Skeletal muscle tissue (tissue), 4 donors: ENCODE data around the gene PIGK. TPM values are rescaled to one million over a fixed set of nuclear protein-coding genes. Genes with fewer than 3 reads are reported as not detected.

Experiments used
- H3K27ac ChIP-seq: one replicate; pipeline ENCODE4 v1.7.0; 2013; ENCODE audit warnings: mild to moderate bottlenecking, low read depth, low read length, inconsistent platforms
- H3K27me3 ChIP-seq, 3 donors: one replicate each; pipeline ENCODE4 v1.7.0; 2013; ENCODE audit warnings: low read length in 3 of 3; ENCODE audit not compliant: control insufficient read depth in 3 of 3, insufficient read depth in 3 of 3
- H3K36me3 ChIP-seq, 3 donors: one replicate each; pipeline ENCODE4 v1.7.0; 2013; ENCODE audit warnings: low read length in 3 of 3; ENCODE audit not compliant: control insufficient read depth in 3 of 3, insufficient read depth in 3 of 3
- H3K4me1 ChIP-seq, 3 donors: one replicate each; pipeline ENCODE4 v1.7.0; 2013; ENCODE audit warnings: low read length in 3 of 3, mild to moderate bottlenecking in 3 of 3; ENCODE audit not compliant: control insufficient read depth in 3 of 3, insufficient read depth in 3 of 3
- H3K4me3 ChIP-seq, 3 donors: one replicate each; pipeline ENCODE4 v1.7.0; 2013; ENCODE audit warnings: low read length in 3 of 3
- H3K9ac ChIP-seq, 3 donors: one replicate each; pipeline ENCODE4 v1.7.0; 2013; ENCODE audit warnings: low read length in 3 of 3, mild to moderate bottlenecking in 3 of 3, moderate library complexity in 2 of 3, low read depth in 1 of 3
- H3K9me3 ChIP-seq, 3 donors: one replicate each; pipeline ENCODE4 v1.7.0; 2013; ENCODE audit warnings: low read length in 3 of 3; ENCODE audit not compliant: control insufficient read depth in 3 of 3
- total RNA-seq: library from RNA; depleted of rRNA; stranded (reverse); fragments of >200 nt; gene quantifications from one replicate; pipeline ENCODE4 v1.2.3, GENCODE V29; 2014
- donor health status: Osteomylitis.

The PIGK gene
- 17.7 TPM for total RNA-seq

- Histone ChIP-seq H3K9me3 (no peaks in the 10 kb centered on the region), H3K4me1 (peaks cover 0 to 8% (median 4%) of the 10 kb centered on the region in 3 donors), H3K27ac (peak within 1 kb of the TSS; percentile 78), H3K36me3 (peaks cover 0 to 7% (median 0%) of the 10 kb centered on the region in 3 donors), H3K27me3 (no peaks in the 10 kb centered on the region), H3K9ac (peak within 1 kb of the TSS; percentile 86 to 92 (median 88)), H3K4me3 (peak within 1 kb of the TSS; percentile 91 to 96 (median 91))
Observed at GRCh38 chr1:77219166-77219887, at the start of gene PIGK. TSS of gene PIGK (minus strand) at chr1:77219430. CDS start at chr1:77219402, 28 bp downstream.

- no peaks in the 10 kb centered on the region for H3K36me3 ChIP-seq
- no peak overlapping the region for H3K4me3 ChIP-seq
- no peak overlapping the region for H3K9ac ChIP-seq
- H3K27me3 ChIP-seq: no peaks in the 10 kb centered on the region
- no peak overlapping the region for H3K27ac ChIP-seq
- H3K4me1 ChIP-seq: no peaks in the 10 kb centered on the region
- no peaks in the 10 kb centered on the region for H3K9me3 ChIP-seq
Observed at GRCh38 chr1:77267035-77267434, 47.8 kb upstream of the PIGK start.

GRCh38 chr1:77265180-77265579 lies 46.0 kb upstream of the PIGK start:
- no peaks in the 10 kb centered on the region for H3K4me1 ChIP-seq
- no peak overlapping the region for H3K4me3 ChIP-seq

GRCh38 chr1:77263708-77264107 lies 44.5 kb upstream of the PIGK start:
- H3K36me3 ChIP-seq: no peaks in the 10 kb centered on the region
- no peak overlapping the region for H3K4me3 ChIP-seq
- H3K4me1 ChIP-seq: no peaks in the 10 kb centered on the region
- H3K27ac ChIP-seq: no peak overlapping the region
- no peaks in the 10 kb centered on the region for H3K9me3 ChIP-seq
- H3K9ac ChIP-seq: no peak overlapping the region
- no peaks in the 10 kb centered on the region for H3K27me3 ChIP-seq

More at GRCh38 chr1:77265180-77265579, 46.0 kb upstream of the PIGK start:
- H3K27ac ChIP-seq: no peak overlapping the region
- no peak overlapping the region for H3K9ac ChIP-seq
- no peaks in the 10 kb centered on the region for H3K36me3 ChIP-seq
- H3K27me3 ChIP-seq: no peaks in the 10 kb centered on the region
- H3K9me3 ChIP-seq: no peaks in the 10 kb centered on the region

GRCh38 chr1:77253211-77253610 lies 34.0 kb upstream of the PIGK start:
- Histone ChIP-seq H3K36me3 (no peaks in the 10 kb centered on the region), H3K9me3 (peaks cover 0 to 8% (median 3%) of the 10 kb centered on the region in 3 donors), H3K4me3 (no peak overlapping the region), H3K9ac (no peak overlapping the region), H3K4me1 (no peaks in the 10 kb centered on the region), H3K27me3 (no peaks in the 10 kb centered on the region), H3K27ac (no peak overlapping the region)

- Histone ChIP-seq H3K36me3 (no peaks in the 10 kb centered on the region), H3K27ac (no peak overlapping the region), H3K27me3 (no peaks in the 10 kb centered on the region), H3K9ac (no peak overlapping the region), H3K4me3 (no peak overlapping the region), H3K9me3 (peaks cover 0 to 8% (median 3%) of the 10 kb centered on the region in 3 donors), H3K4me1 (no peaks in the 10 kb centered on the region)
Observed at GRCh38 chr1:77250126-77250525, 30.9 kb upstream of the PIGK start.

GRCh38 chr1:77245830-77246229 lies 26.6 kb upstream of the PIGK start:
- no peaks in the 10 kb centered on the region for H3K27me3 ChIP-seq
- H3K9me3 ChIP-seq: no peaks in the 10 kb centered on the region
- no peak overlapping the region for H3K27ac ChIP-seq
- H3K4me1 ChIP-seq: no peaks in the 10 kb centered on the region
- no peak overlapping the region for H3K4me3 ChIP-seq
- no peaks in the 10 kb centered on the region for H3K36me3 ChIP-seq
- H3K9ac ChIP-seq: no peak overlapping the region

- Histone ChIP-seq H3K36me3 (no peaks in the 10 kb centered on the region), H3K4me1 (no peaks in the 10 kb centered on the region), H3K27ac (no peak overlapping the region), H3K9ac (no peak overlapping the region), H3K27me3 (no peaks in the 10 kb centered on the region), H3K4me3 (no peak overlapping the region), H3K9me3 (no peaks in the 10 kb centered on the region)
Observed at GRCh38 chr1:77239311-77239710, 20.1 kb upstream of the PIGK start.

- no peak overlapping the region for H3K4me3 ChIP-seq
- no peak overlapping the region for H3K9ac ChIP-seq
- no peaks in the 10 kb centered on the region for H3K36me3 ChIP-seq
- no peaks in the 10 kb centered on the region for H3K4me1 ChIP-seq
- no peak overlapping the region for H3K27ac ChIP-seq
- no peaks in the 10 kb centered on the region for H3K27me3 ChIP-seq
- H3K9me3 ChIP-seq: no peaks in the 10 kb centered on the region
Observed at GRCh38 chr1:77238462-77238861, 19.2 kb upstream of the PIGK start.

- no peak overlapping the region for H3K27ac ChIP-seq
- no peaks in the 10 kb centered on the region for H3K36me3 ChIP-seq
- H3K27me3 ChIP-seq: no peaks in the 10 kb centered on the region
- H3K4me1 ChIP-seq: no peaks in the 10 kb centered on the region
- H3K9me3 ChIP-seq: no peaks in the 10 kb centered on the region
- no peak overlapping the region for H3K4me3 ChIP-seq
- H3K9ac ChIP-seq: no peak overlapping the region
Observed at GRCh38 chr1:77234943-77235342, 15.7 kb upstream of the PIGK start.
